ENCODE results near the gene NEK7.

DNA sequence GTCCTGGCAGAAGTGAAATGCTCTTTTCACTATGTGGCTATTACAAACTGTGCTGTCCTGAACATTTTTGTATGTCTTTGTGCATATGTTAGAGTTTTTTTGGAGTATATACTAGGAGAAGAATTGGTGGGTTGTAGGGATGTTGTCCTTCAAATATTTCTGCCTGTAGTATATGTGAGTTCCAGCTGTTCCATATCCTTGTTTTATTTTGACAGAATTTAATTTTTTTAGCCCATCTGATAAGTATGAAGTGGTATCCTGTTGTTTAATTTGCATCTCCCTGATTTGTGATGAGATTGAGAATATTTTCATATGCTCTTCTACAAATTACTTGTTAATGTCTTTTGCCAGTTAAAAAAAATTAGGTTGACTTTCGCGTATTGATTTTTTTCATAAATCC lies 34.3 kb downstream of the NEK7 start:
- TF ChIP-seq YY1 (IDR thresholded peaks at IDR 0.05; ENCODE audit: insufficient read depth, insufficient read length) = no peak
- TF ChIP-seq ZNF274 (IDR thresholded peaks at IDR 0.05; ENCODE audit: low read depth, low read length) = no peak

All from NT2/D1 (cell line).